ENCODE results near the gene PGS1. TPM values are rescaled to one million over a fixed set of nuclear protein-coding genes. Genes with fewer than 3 reads are reported as not detected.

The PGS1 gene
- total and polyA plus RNA-seq, 8 donors, result 42.9 to 83.6 (median 58.7) TPM

- intact Hi-C loops (cut with DNase I), result no loop called here
- no peaks in the 10 kb centered on the region for H3K9me3 ChIP-seq
- no peak for TF ChIP-seq CTCF (IDR thresholded peaks at IDR 0.05)
- DNase-seq, result peak in 1 of 4 donors; percentile 32
- H3K4me1 ChIP-seq, result peaks cover 19 to 68% of the 10 kb centered on the region in 2 donors
- H3K27ac ChIP-seq, result peak overlapping the region in 1 of 2 donors; percentile 57
- H3K4me3 ChIP-seq, result no peak overlapping the region
- ATAC-seq, result no peak
- H3K27me3 ChIP-seq, result no peaks in the 10 kb centered on the region
- peaks cover 0 to 75% of the 10 kb centered on the region in 2 donors for H3K36me3 ChIP-seq
Observed at GRCh38 chr17:78407387-78408000, 29.0 kb downstream of the PGS1 start.

GRCh38 chr17:78408476-78409050, 30.1 kb downstream of the PGS1 start:
- intact Hi-C loops (cut with DNase I), result no loop called here
- peaks cover 30 to 79% of the 10 kb centered on the region in 2 donors for H3K4me1 ChIP-seq
- H3K27ac ChIP-seq, result peak overlapping the region in 1 of 2 donors; percentile 57
- H3K36me3 ChIP-seq, result peaks cover 0 to 67% of the 10 kb centered on the region in 2 donors
- no peaks in the 10 kb centered on the region for H3K27me3 ChIP-seq
- TF ChIP-seq CTCF (IDR thresholded peaks at IDR 0.05), result no peak
- H3K4me3 ChIP-seq, result no peak overlapping the region
- DNase-seq, result no peak
- no peaks in the 10 kb centered on the region for H3K9me3 ChIP-seq
- ATAC-seq, result no peak

- H3K4me3 ChIP-seq, result no peak overlapping the region
- peak in 2 of 4 donors; percentile 83 to 85 for DNase-seq
- peaks cover 38 to 87% of the 10 kb centered on the region in 2 donors for H3K4me1 ChIP-seq
- H3K27ac ChIP-seq, result peak overlapping the region in 1 of 2 donors; percentile 57
- no peaks in the 10 kb centered on the region for H3K9me3 ChIP-seq
- no peaks in the 10 kb centered on the region for H3K27me3 ChIP-seq
- intact Hi-C loops (cut with DNase I), result no loop called here
- peaks cover 0 to 59% of the 10 kb centered on the region in 2 donors for H3K36me3 ChIP-seq
- ATAC-seq, result peak; percentile 59
- no peak for TF ChIP-seq CTCF (IDR thresholded peaks at IDR 0.05)
Observed at GRCh38 chr17:78409191-78409928, 30.9 kb downstream of the PGS1 start.

- ATAC-seq (no peak), DNase-seq (no peak)
- intact Hi-C loops (cut with DNase I), result no loop called here
- Histone ChIP-seq H3K27me3 (no peaks in the 10 kb centered on the region), H3K9me3 (no peaks in the 10 kb centered on the region), H3K27ac (peak overlapping the region; percentile 67 to 93), H3K4me3 (no peak overlapping the region), H3K4me1 (peaks cover 58 to 100% of the 10 kb centered on the region in 2 donors), H3K36me3 (peaks cover 0 to 57% of the 10 kb centered on the region in 2 donors)
- no peak for TF ChIP-seq CTCF (IDR thresholded peaks at IDR 0.05)
Observed at GRCh38 chr17:78411241-78411857, 32.9 kb downstream of the PGS1 start.

All from left lung (tissue), 10 donors.